HG03064 (cell line): ENCODE results near the gene CCDC40.
"Not testable (repeated sequence)": the region's sequence is repeated elsewhere in the genome, so short reads cannot be mapped to it uniquely, and the experiment has no call there.

Experiments
- ATAC-seq: cut with Tn5 transposase; IDR thresholded peaks from one replicate; pipeline ENCODE4 v1.9.1; 2021; ENCODE audit warnings: low read depth; ENCODE audit not compliant: unreplicated experiment

CCDC40 gene

DNA sequence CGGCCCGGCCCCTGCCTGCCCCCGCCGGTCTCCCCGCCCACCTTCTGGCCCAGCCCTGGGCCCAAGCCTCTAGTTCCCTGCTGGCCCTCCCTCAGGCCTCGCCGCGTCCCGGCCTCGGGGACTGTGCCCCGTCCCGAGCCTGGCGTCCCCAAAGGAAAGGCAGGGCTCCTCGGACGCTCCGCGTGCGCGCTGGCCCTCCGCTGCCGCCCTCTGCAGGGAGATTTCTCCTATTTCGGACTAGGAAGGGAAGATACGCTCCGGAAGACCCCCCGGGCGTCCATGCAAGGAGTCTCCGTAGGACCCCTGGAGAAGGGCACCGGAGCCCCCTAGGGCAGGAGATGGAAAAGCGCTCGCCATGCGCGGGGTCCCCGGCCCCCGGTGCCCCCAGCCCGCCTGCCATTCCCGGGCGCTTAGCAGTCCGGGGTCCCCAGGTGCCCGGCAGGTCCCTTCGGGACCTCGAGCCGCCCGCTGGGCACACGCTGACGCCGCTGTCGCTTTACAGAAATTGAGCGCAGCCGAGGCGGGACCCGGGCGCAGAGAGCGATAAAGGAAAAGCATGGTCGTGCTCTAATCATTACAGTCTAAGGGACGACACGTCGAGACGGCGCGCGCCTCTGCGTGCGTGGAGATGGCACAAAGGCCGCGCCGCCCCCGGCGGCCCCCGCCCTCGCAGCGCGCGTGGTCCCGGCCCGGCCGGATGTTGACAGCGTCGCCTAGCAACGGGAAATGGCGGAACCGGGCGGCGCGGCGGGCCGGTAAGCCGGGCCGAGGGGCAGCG is at the start of gene CCDC40:
Gene CCDC40 (plus strand): TSS at position 706 of the 778 bp plus-strand sequence. CDS start 21 bp downstream, at position 727.
- peak; percentile 65 for ATAC-seq

DNA sequence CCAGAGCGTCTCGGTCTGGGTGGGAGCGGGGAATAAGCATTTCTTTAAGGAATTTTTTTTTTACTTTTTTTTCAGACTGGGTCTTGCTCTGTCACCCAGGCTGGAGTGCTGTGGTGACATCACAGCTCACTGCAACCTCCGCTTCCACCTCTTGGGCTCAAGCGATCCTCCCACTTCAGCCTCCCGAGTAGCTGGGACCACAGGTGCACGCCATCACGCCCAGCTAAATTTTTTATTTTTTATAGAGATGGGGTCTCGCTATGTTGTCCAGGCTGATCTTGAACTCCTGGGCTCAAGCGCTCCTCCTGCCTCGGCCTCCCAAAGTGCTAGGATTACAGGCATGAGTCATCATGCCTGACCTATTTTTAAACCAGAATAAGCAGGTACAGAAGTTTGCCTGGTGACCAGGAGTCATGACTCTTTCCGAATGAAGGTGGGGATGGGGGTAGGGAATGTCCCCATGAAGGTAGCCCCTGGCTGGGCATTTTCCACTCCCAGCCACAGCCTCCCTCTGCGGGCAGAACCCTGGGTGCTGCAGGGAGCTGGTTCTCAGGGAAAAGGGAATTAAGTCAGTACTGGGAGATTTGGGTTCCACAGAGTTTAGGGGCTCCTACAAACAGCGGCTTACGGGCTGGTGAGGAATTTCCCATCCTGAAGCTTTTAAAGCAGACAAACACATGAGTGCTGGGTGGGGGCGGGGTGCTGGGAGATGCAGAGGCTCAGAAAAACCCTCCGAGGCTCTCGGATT is 49.1 kb upstream of the CCDC40 start:
- no peak for ATAC-seq

DNA sequence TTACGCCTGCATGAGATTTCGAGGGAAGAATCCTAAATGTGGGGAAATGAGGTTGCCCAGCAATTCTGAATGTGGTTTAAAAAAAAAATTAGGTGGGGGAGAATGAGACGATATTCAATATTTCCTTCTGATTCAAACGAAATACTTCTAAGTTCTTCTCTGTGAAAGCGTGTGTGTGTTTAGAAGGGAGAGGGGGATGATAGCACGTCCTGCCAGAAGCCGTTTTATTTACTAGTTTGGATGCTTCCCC is 48.6 kb upstream of the CCDC40 start:
- ATAC-seq = no peak

GRCh38 chr17:79988185-79988971 is 48.1 kb upstream of the CCDC40 start:
- no peak for ATAC-seq

DNA sequence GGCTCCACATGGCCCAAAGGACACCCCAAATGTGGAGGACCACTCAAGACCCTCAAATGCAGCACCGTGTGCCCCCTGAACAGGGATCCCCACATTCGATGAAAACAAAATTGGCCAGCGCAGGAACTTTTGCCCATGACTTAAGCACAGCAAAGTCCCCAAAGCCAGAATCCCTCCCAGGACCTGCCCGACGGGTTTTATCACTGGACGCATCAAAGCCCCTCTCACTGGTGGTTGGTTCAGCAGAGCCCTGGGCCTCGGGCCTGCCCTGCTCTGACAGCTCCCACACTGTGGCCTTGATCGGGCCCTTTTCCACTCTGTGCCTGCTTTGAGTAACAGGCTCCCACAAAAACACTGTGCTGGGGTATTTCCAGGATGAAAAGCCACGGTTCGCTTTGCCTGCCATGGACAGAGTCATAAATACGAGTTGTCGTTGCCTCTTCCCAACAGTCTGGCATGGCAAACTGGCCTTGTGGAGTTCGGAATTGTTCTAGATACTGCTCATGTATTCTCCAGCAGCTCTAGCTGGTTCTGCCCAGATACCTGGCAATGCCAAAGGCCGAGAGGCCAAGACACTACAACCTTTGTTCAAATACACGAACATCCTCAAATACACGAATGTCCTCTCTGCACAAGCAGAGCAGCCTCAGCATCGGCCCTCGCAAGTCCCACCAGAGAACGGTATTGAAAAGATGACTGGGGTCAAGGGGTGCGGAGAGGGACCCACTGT is 47.2 kb upstream of the CCDC40 start:
- ATAC-seq = no peak

GRCh38 chr17:79990051-79990592 is 46.3 kb upstream of the CCDC40 start:
- ATAC-seq = no peak

- ATAC-seq = no peak
Observed at GRCh38 chr17:79990704-79991103, 45.7 kb upstream of the CCDC40 start.

DNA sequence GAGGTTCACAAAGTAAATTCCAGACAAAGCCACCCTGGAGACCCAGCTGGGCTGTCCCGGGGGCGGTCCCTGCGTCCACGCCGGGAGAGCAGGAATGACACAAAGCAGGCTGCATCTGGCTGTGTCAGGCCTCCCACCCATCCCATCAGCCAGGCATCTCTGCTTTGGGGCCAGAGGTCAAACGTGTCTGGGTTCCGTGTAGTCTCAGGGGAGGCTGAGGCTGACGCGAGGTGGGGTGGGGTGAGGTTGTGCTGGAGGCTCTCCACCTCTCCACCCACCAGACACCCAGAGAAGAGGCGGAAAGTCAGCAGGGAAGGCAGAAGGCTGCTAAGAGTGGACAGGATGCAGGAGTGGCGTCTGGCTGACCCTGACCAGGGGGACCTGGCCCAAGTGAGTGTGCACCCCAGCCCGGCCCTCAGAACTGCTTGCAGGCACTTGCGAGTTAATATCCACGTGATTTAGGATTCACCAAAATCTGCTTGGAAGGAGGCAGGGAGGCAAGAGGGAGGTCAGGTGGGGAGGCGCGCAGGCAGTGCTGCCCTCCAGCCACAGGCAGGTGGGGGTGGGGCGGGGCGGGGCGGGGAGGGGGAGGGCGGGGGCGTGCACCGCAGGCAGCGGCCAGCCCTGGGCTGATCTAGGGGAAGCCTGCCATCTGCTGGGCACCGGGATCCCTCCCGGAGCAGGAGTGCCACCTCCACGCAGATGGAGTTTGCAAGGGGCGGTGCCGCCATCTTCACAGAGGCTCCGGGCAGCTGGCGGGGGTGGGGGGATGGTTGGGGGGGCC is 45.1 kb upstream of the CCDC40 start:
- ATAC-seq = no peak

DNA sequence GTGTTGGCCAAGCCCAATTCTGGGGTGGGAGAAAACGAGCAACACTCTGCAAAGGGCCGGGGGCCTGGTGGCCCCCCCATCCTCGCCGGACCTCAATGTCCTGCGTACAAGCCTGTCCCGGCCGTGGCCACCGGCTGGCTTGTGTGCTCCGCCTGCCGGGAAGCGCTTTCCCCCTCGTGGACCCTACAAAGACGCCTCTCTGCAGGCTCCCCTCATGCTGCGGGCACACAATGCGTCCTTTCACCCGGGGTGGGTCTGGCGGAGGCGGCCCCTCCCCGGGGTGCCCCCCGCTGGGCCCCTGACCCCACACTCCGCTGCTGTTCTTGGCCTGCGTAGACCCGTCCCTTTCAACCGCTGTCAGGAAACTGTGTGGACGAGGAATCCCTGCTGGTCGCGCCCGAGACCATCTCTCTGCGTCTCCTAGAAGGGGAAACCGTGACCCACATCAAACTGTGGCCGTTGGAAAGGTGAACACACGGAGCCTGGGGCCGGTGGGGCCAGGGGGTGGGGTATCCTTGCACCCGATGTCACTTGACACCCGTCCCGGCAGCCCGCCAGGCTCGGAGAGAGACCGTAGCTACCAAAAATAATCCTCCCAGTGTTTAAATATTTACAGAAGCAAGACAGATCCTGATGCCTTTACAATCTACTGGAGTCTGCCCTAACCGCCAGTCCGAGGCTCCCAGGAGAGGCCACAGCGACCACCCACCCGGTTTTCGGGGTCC is 44.4 kb upstream of the CCDC40 start:
- ATAC-seq = no peak

GRCh38 chr17:79992649-79993389 is 43.6 kb upstream of the CCDC40 start:
- no peak for ATAC-seq

- ATAC-seq = no peak
Observed at GRCh38 chr17:79993390-79994227, 42.8 kb upstream of the CCDC40 start.

DNA sequence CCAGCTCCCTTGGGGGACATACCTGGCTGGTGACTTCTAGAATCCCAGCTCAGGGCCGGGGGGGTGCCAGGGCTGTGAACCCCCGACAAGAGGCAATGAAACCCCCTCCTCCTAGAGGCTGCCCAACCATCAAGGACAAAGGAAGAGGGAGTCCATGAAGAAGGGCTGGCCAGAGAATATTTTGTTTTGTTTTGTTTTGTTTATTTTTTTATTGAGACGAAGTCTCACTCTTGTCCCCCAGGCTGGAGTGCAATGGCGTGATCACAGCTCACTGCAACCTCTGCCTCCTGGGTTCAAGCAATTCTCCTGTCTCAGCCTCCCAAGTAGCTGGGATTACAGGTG is 42.2 kb upstream of the CCDC40 start:
- ATAC-seq = not testable (repeated sequence)

GRCh38 chr17:79994602-79995001 is 41.8 kb upstream of the CCDC40 start:
- ATAC-seq = no peak

DNA sequence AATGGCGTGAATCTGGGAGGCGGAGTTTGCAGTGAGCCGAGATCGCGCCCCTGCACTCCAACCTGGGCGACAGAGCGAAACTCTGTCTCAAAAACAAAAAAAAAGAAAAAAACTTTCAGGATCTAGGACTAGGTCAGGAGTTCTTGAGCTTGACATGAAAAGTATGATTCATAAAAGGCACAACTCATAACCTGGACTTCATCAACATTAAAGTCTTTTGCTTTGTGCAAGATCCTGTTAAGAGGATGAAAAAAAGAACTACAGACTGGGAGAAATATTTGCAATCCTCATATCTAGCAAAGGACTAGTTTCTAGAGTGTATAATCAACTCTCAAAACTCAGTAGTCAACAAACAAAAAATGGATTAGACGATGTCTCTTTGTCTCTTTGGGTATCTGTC is 40.7 kb upstream of the CCDC40 start:
- no peak for ATAC-seq

- no peak for ATAC-seq
Observed at GRCh38 chr17:79996291-79996690, 40.2 kb upstream of the CCDC40 start.

- no peak for ATAC-seq
Observed at GRCh38 chr17:79997011-79997660, 39.3 kb upstream of the CCDC40 start.

DNA sequence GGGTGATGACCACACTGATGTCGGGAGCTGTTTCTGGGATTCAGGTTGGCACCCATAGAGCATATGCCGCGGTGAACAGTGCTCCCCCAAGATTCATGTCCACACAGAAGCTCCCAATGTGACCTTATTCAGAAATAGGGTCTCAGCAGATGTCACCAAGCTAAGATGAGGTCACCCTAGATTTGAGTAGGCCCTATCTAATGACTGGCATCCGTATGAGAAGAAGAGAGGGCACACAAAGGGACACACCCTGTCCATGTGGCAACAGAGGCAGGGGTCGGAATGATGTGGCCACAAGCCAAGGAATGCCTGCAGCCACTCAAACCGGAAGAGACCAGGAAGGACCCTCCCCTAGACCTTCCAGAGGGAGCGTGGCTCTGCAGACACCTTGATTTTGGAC is 36.3 kb upstream of the CCDC40 start:
- ATAC-seq = no peak
